ENCODE measurements around the gene XPR1. TPM values are rescaled to one million over a fixed set of nuclear protein-coding genes. Genes with fewer than 3 reads are reported as not detected.

XPR1 gene
- total and polyA plus RNA-seq, 2 of the 8 experiments (the other 6 are each of a cell fraction or from before 2014, with no cell fraction given) = 28.6 to 43.9 TPM

GRCh38 chr1:180889325-180889724 is 257.5 kb downstream of the XPR1 start:
- H2BK120ac ChIP-seq (replicated peaks; ENCODE audit: low read depth, low read length) = no peak overlapping the region
- WGBS, 2 experiments (ENCODE audit: extremely low coverage in 1 of 2, insufficient coverage in 1 of 2, insufficient read length in 1 of 2, insufficient replicate concordance in 2 of 2, low coverage in 1 of 2, low lambda C conversion rate in 2 of 2, missing lambda C conversion rate in 1 of 2) = 60% methylated on average over 2 of the region's 2 CpGs; no CpG with 5 or more reads in 1 of the 2 experiments
- TF ChIP-seq SP2 (IDR thresholded peaks at IDR 0.05; ENCODE audit: low read length) (no peak), ATF2 (IDR thresholded peaks at IDR 0.05; ENCODE audit: low read length) (no peak), CTCF (IDR thresholded peaks at IDR 0.05; ENCODE audit: control extremely low read depth in 1 of 3, insufficient read depth in 1 of 3, low read depth in 1 of 3, low read length in 3 of 3) (peak in 1 of 3 experiments; percentile 35; a peak in 1 of 4 replicates), NRF1 (IDR thresholded peaks at IDR 0.05; ENCODE audit: low read depth, low read length) (no peak), CEBPB (IDR thresholded peaks at IDR 0.05; ENCODE audit: low read depth, low read length) (no peak), TBP (IDR thresholded peaks at IDR 0.05; ENCODE audit: low read depth, low read length) (no peak), MAX (IDR thresholded peaks at IDR 0.05) (peak; percentile 45; the same call in 1 of the 2 replicates), RAD21 (IDR thresholded peaks at IDR 0.05 in 1 of 2, conservative IDR thresholded peaks at IDR 0.05 in 1 of 2; ENCODE audit: low read depth in 2 of 2, low read length in 2 of 2) (peak in 1 of 2 experiments; percentile 31; a peak in 2 of 4 replicates), RNF2 (IDR thresholded peaks at IDR 0.05; ENCODE audit: borderline replicate concordance, low read depth, low read length, missing control alignments, poor library complexity, severe bottlenecking) (no peak)

More at GRCh38 chr1:180889325-180889724, 257.5 kb downstream of the XPR1 start:
- Histone ChIP-seq H3K27ac (ENCODE audit: low read depth, low read length) (no peak overlapping the region), H2BK20ac (ENCODE audit: low read length) (no peak overlapping the region), H2BK12ac (ENCODE audit: low read depth, low read length) (no peak overlapping the region), H3K79me2 (ENCODE audit: control insufficient read depth in 1 of 2, insufficient read depth in 2 of 2, low read length in 2 of 2) (no peaks in the 10 kb centered on the region), H4K8ac (ENCODE audit: extremely low read depth, insufficient read depth, low read length) (no peak overlapping the region), H2BK5ac (ENCODE audit: low read depth, low read length) (no peak overlapping the region), H3K9ac (replicated peaks in 1 of 4; ENCODE audit: extremely low read depth in 1 of 4, low read depth in 3 of 4, low read length in 3 of 4) (no peak overlapping the region), H2BK15ac (ENCODE audit: low read length) (no peak overlapping the region), H2AK5ac (ENCODE audit: low read depth, low read length) (no peak overlapping the region), H3K4me3 (ENCODE audit: extremely low read depth in 1 of 4, insufficient read depth in 2 of 4, low read depth in 3 of 4, low read length in 4 of 4) (no peak overlapping the region), H3K36me3 (ENCODE audit: control insufficient read depth in 2 of 4, insufficient read depth in 4 of 4, low read length in 3 of 4) (no peaks in the 10 kb centered on the region; a peak in 1 of 8 replicates), H3K4me2 (ENCODE audit: insufficient read depth in 1 of 2, low read depth in 2 of 2, low read length in 2 of 2) (no peak overlapping the region), H3K23me2 (ENCODE audit: low read depth, low read length) (no peaks in the 10 kb centered on the region), H3K23ac (ENCODE audit: insufficient read length) (no peak overlapping the region), H3K4me1 (replicated peaks in 1 of 4; ENCODE audit: control insufficient read depth in 3 of 4, insufficient read depth in 4 of 4, low read length in 3 of 4) (no peaks in the 10 kb centered on the region), H3K79me1 (ENCODE audit: low read depth, low read length) (no peaks in the 10 kb centered on the region), H4K20me1 (replicated peaks in 1 of 2; ENCODE audit: control insufficient read depth in 1 of 2, insufficient read depth in 2 of 2, low read length in 2 of 2) (no peaks in the 10 kb centered on the region), H3K18ac (ENCODE audit: extremely low read depth, low read length) (no peak overlapping the region), H4K91ac (replicated peaks; ENCODE audit: insufficient read length, low read length) (no peak overlapping the region), H3K4ac (replicated peaks; ENCODE audit: insufficient read length, low read depth, low read length) (no peak overlapping the region), H2AFZ (ENCODE audit: low read length) (no peak overlapping the region), H3K14ac (ENCODE audit: insufficient read length) (no peak overlapping the region), H3K56ac (replicated peaks; ENCODE audit: insufficient read length, low read depth, low read length) (no peak overlapping the region), H3K27me3 (replicated peaks in 1 of 4; ENCODE audit: control insufficient read depth in 3 of 4, extremely low read depth in 1 of 4, insufficient read depth in 3 of 4, low read length in 3 of 4) (no peaks in the 10 kb centered on the region), H4K5ac (ENCODE audit: insufficient read length, low read depth, low read length) (no peak overlapping the region), H3K9me3 (ENCODE audit: insufficient read depth in 2 of 2, low read depth in 1 of 2, low read length in 1 of 2) (no peaks in the 10 kb centered on the region)
- peak; percentile 50 for FAIRE-seq
- POLR2A ChIA-PET (ENCODE audit: partially characterized antibody) = no interaction called here
- no peak for DNase-seq (ENCODE audit: low read depth in 1 of 2, low spot score in 2 of 2)
- CTCF ChIA-PET (ENCODE audit: partially characterized antibody) = no interaction called here

All from H1 (cell line).